COR-L47 (cell line): ENCODE data around the gene ZNF844.
"Not testable (repeated sequence)": the region's sequence is repeated elsewhere in the genome, so short reads cannot be mapped to it uniquely, and the experiment has no call there.

Source experiments
- DNase-seq: peaks from one replicate; lab custom pipeline; 2025; lab: John Stamatoyannopoulos, UW

Gene ZNF844

DNA sequence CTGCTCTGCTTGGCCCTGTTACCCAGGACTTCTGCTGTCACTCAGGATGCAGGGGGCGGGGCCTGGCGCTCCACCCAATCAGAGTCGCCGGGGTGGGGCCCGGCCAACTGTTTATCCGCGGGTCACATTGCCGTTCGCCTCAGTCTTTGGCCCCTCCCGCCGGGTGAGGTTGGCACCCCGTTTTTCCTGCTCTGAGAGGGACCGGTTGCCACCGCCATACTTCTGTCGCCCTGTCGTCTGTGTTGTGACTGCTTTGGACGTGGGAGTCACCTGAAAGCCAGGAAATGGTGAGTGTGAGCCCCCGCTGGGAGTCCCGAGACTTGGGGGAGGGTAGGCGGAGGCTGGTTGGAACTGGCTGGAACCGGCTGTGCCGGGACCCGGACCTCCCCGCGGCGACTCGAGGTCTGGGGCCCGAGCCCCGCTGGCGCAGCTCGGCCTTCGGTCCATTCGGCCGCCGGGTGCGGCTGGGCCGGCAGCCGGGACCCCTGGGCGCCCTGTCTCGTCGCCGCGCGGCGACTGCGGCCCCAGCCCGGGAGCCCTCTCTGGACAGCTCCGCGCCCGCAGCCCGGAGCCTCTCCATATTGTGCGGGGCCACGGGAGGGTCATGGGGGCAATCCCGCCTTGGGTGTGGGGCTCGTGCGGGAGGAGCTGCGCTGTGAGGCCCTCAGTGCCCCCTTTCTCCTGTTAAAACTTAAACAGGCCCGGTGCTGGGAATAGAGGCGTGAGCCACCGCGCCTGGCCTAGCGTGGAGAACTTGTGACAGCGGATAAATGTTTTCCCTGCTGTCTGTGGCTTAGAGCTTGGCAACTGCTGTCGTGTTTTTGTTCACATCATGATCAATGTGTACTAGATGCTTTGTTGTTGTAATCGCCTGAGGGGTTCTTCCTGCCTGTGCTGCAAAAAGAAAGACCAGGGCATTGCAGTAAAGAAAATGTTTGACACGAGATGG lies at the start of gene ZNF844:
Gene ZNF844, plus strand, starts transcription at position 142 of the 949 bp plus-strand sequence. Its CDS starts 143 bp downstream, at position 285.
- DNase-seq: peak; percentile 71

DNA sequence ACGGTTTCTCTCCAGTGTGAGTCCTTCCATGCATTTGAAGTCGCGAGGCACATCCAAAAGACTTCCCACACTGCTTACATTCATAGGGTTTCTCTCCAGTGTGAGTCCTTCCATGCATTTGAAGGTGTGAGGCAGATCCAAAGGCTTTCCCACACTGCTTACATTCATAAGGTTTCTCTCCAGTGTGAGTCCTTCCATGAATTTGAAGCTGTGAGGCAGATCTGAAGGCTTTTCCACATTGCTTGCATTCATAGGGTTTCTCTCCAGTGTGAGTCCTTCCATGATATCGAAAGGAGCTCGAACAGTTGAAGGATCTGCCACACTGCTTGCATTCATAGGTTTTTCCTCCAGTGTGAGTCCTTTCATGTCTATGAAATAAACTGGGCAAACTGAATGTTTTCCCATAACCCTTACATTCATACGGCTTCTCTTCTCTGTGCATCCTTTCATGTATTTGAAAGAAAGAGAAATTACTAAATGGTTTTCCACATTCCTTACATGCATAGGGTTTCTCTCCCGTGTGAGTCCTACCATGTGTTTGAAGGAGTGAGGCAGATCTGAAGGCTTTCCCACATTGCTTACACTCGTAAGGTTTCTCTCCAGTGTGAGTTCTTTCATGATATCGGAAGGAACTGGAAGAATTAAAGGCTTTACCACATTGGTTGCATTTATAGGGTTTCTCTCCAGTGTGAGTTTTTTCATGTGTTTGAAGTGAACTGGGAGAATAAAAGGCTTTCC lies 49.3 kb upstream of the ZNF844 start:
- DNase-seq: no peak

DNA sequence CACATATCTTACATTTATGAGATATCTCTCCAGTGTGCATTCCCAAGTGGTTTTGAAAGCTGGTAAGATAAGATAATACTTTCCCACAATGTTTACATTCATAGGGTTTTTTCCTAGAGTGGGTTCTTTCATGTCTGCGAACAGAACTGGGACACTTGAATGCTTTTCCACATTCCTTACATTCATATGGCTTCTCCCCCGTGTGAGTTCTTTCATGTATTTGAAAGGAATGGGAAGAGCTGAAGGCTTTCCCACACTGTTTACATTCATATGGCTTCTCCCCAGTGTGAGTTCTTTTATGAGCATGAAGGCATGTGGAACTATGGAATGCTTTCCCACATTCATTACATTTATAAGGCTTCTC lies 48.8 kb upstream of the ZNF844 start:
- no peak for DNase-seq

- DNase-seq: no peak
Measured at GRCh38 chr19:12034198-12034597, 30.3 kb upstream of the ZNF844 start.

DNA sequence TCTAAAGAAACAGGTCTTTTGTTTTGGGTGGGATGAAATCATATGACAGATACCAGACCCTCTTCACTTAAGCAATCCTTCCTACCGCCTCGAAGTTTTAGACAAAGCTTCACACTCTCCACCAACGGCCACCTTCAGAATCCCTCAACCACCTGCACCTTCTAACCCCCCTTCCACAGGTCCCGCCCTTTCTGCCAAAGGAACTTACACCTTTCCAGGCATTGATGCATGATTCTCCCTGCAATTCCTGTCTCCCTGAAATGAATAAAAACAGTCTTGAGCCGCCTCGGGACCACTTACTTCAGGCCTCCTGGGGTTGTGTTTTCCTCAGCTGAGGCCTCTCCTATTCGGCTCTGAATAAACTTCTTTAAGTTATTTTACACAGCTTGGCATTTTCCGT lies 29.9 kb upstream of the ZNF844 start:
- no peak for DNase-seq

DNA sequence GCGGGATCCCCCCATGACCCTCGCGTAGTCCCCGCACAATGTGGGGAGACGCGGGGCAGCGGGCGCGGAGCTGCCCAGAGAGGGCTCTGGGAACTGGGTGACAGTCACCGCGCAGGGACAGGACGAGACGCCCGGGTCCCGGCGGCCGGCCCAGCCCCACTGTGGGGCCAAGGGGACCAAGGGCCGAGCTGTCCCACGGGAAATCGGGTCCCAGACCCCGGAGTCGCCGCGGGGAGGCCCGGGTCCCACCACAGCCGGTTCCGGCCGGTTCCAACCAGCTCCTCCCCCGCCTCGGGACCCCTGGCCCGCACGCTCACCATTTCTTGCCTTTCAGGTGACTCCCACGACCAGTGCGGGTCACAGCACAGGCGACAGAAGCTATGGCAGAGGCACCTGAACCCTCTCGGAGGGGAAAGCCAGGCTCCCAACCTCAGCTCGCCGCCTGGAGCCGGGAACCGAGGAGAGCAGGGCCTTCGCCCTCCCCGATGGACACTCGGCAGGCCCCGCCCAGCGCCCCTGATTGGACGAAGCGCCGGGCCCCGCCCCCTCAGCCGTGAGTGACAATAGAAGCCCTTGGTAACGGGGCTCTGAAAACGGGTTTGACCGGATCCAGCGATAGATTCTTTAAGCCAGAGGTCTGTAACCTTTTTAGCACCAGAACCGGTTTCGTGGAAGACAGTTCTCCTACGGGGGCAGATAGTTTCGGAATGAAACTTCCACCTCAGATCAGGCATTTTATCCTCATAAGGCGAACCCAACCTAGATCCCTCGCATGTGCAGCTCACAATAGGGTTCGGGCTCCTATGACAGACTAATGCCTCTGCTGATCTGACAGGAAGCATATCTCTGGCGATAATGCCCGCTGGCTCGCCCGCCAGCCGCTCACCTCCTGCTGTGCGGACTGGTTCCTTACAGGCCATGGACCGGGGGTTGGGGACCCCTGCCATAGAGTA lies 29.0 kb upstream of the ZNF844 start, which contains the start of gene ZNF433:
Gene ZNF433, minus strand, starts transcription at position 460 of the 953 bp plus-strand sequence. Its CDS starts 140 bp downstream, at position 320.
- DNase-seq: peak; percentile 93

GRCh38 chr19:12042893-12043292 lies 21.6 kb upstream of the ZNF844 start:
- no peak for DNase-seq

- DNase-seq: no peak
Measured at GRCh38 chr19:12043752-12044422, 20.6 kb upstream of the ZNF844 start.

DNA sequence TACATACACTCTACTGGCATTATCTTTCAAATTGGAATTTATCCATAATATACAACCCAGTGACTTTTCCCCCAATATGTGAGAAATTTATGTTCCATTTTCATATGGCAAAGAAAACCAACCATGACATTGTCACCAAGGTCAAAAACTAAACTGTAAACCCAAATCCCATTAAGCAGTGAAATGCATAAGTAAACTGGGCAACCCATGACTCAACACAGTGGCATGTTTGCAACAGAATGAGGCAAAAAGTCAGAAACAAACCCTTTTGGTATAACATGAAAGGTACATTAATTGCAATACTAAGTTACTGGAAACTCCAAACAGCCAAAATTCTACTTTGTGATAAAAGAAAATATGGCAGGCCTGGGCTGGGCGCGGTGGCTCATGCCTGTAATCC lies 16.7 kb upstream of the ZNF844 start:
- no peak for DNase-seq

- no peak for DNase-seq
Measured at GRCh38 chr19:12052091-12052496, 12.4 kb upstream of the ZNF844 start.

DNA sequence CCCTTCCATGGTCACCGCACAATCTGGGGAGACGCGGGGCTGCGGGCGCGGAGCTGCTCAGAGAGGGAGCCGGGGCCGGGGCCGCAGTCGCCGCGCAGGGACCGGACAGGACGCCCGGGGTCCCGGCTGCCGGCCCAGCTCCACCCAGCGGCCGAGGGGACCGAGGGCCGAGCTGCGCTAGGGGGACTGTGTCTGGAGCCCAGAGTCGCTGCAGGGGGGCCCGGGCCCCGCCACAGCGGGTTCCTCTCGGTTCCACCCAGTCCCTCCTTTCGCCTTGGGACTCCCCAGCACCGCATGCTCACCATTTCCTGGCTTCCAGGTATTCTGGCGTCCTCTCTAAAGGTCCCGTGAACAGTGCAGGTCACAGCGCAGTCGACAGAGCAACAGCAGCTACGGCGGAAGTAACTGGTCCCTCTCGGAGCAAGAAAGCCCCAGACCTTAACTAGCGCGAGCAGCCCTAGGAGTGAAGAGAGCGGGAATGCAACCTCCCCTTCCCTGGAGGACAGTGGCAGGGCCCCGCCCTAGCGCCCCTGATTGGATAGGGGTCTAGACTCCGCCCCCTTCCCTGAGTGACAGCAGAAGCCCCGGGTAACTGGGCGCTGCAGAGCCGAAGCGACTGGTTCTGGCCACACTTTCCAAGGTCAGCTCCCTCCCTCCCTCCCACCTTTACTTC lies 11.9 kb upstream of the ZNF844 start, which contains the start of gene ZNF878:
Gene ZNF878, minus strand, starts transcription at position 465 of the 673 bp plus-strand sequence. Its CDS starts 160 bp downstream, at position 305.
- DNase-seq: peak; percentile 90

DNA sequence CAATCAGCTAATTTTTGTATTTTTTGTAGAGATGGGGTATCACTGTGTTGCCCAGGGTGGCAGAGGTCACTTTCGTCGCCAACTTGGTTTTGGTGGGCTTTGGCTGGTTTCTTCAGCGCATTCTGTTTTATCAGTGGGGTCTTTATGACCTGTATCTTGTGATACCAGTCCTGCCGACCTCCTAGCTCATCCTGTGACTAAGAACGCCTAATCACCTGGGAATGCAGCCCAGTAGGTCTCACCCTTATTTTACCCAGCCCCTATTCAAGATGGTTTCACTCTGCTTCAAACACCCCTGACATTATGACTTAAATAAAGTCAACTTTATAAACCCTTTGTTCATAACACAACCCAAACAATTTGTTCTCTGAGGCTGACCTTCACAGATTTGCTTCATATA lies 8.7 kb upstream of the ZNF844 start:
- DNase-seq: no peak

- no peak for DNase-seq
Measured at GRCh38 chr19:12075538-12076139, 11.1 kb downstream of the ZNF844 start.

- DNase-seq: not testable (repeated sequence)
Measured at GRCh38 chr19:12076331-12076730, 11.8 kb downstream of the ZNF844 start.

DNA sequence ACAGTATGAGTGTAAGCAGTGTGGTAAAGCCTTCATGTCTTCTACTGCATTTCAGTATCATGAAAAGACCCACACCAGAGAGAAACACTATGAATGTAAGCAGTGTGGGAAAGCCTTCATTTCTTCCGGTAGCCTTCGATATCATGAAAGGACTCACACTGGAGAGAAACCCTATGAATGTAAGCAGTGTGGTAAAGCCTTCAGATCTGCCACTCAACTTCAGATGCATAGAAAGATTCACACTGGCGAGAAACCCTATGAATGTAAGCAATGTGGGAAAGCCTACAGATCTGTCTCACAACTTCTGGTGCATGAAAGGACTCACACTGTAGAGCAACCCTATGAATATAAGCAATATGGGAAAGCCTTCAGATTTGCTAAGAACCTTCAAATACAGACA lies 12.8 kb downstream of the ZNF844 start:
- DNase-seq: no peak

DNA sequence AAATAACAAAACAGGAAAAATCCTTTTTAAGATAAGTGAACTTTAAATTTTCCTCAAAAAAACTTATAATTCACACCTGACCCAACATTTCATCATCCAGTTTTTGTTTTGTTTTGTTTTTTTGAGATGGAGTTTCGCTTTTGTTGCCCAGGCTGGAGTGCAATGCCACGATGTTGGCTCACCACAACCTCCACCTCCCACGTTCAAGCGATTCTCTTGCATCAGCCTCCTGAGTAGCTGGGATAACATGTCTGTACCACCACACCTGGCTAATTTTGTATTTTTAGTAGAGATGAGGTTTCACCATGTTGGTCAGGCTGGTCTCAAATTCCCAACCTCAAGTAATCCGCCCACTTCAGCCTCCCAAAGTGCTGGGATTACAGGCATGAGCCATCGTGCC lies 18.8 kb downstream of the ZNF844 start:
- DNase-seq: not testable (repeated sequence)

DNA sequence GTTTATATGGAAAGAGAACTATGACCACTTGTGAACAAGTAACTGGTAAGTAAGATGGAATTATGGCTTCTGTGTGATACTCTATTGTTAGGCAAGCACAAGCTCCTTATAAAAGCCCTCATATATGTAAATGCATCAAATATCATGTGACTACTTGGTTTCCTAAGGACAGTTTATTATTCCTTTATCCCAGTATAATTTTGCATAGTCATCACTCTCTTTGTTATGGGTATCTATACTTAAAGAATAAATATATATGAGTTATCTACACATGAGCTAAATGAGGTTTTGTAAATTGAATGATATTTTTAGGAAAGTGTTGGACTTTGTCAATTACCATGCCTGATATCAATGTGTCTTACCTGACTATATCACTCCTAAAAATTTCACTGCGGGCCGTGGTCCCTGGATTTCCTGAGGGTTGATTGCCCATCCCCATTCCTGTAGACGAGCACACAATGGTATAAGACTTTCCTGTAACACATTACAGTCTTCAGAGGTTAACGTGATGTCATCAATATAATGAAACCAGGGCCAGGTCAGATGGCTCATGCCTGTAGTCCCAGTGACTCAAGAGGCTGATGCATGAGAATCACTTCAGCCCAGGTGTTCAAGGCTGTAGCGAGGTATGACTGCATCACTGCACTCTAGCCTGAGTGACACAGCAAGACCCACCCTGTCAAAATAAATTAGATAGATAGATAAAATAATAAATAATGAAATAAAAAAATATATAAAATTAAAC lies 20.7 kb downstream of the ZNF844 start:
- no peak for DNase-seq

DNA sequence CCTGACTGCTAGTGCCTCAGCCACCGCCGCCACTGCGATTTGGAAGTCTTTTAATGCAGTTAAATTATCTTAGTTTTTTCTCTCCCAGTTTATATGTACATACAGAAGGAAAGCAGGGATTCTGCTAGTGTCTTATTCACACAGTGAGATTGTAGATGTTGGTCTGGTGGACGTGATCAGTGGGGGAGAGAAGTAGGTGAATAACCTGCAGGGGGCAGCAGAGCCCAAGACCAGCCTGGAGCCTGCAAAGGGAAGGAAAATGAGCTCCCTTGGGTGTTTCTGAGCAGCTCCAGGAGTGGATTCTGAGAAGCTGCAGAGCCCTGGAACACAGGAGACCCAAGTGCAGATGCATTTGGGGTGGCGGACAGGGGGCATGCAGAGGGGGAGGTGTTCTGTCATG lies 26.3 kb downstream of the ZNF844 start:
- DNase-seq: peak; percentile 15
